ENCODE results near the gene FAM168A.

FAM168A gene

DNA sequence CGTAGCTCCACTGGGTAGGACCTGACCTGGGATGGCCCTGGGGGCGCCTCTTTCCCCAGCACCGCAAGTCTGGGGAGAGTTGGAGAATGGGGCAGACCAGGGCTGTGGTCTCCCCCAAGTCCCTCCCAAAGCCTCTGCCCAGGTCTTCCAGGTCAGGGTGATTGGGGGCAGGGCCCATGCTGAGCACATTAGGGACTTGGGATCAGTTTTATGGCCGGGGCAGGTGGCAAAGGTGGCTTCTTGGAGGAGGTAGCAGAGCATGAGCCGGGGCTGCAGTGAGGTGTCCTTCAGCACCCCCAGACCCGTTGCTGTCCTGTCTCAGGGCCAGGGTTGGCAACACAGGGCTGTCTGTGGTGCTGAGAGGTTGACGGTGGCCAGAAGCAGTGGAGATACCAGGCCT lies 215.7 kb downstream of the FAM168A start:
- DNase-seq, result no peak
- Histone ChIP-seq H3K9me3 (replicated peaks; ENCODE audit: insufficient read depth, low read length) (no peaks in the 10 kb centered on the region), H2AFZ (ENCODE audit: low read length) (no peak overlapping the region), H3K27me3 (replicated peaks; ENCODE audit: insufficient read depth, low read length) (no peaks in the 10 kb centered on the region), H3K27ac (ENCODE audit: low read length) (no peak overlapping the region; the same call in 1 of the 2 replicates), H3K4me2 (ENCODE audit: low read depth, low read length) (0 out of 2 replicates have a peak overlapping the region, but pooled peaks have one; percentile 8), H3K79me2 (ENCODE audit: low read length) (peaks cover 100% of the 10 kb centered on the region), H3K9ac (ENCODE audit: low read length) (no peak overlapping the region), H3K4me3 (ENCODE audit: low read length) (no peak overlapping the region), H3K36me3 (replicated peaks; ENCODE audit: insufficient read depth, low read length) (no peaks in the 10 kb centered on the region), H3K4me1 (ENCODE audit: low read length) (peaks cover 35% of the 10 kb centered on the region), H3K9me2 (replicated peaks; ENCODE audit: insufficient read depth, low read length) (no peaks in the 10 kb centered on the region), H4K20me1 (ENCODE audit: insufficient read depth, low read length) (peaks cover 6% of the 10 kb centered on the region; the same call in 1 of the 2 replicates), H3F3A (ENCODE audit: insufficient read depth, low read length) (no peaks in the 10 kb centered on the region)
- no peak for TF ChIP-seq CTCF (IDR thresholded peaks at IDR 0.05; ENCODE audit: low read length)
- no peak for TF ChIP-seq EZH2 (optimal IDR thresholded peaks at IDR 0.05; ENCODE audit: low read depth, low read length)
- TF ChIP-seq EZH2phosphoT487 (IDR thresholded peaks at IDR 0.05; ENCODE audit: low read length), result no peak

- peaks cover 6% of the 10 kb centered on the region; the same call in 1 of the 2 replicates for H4K20me1 ChIP-seq (ENCODE audit: insufficient read depth, low read length)
- no peak overlapping the region for H3K9ac ChIP-seq (ENCODE audit: low read length)
- no peaks in the 10 kb centered on the region for H3K9me3 ChIP-seq (replicated peaks; ENCODE audit: insufficient read depth, low read length)
- no peak overlapping the region for H3K4me2 ChIP-seq (ENCODE audit: low read depth, low read length)
- no peak overlapping the region for H3K27ac ChIP-seq (ENCODE audit: low read length)
- H3K4me1 ChIP-seq (ENCODE audit: low read length), result peaks cover 35% of the 10 kb centered on the region
- no peaks in the 10 kb centered on the region for H3K9me2 ChIP-seq (replicated peaks; ENCODE audit: insufficient read depth, low read length)
- TF ChIP-seq CTCF (IDR thresholded peaks at IDR 0.05; ENCODE audit: low read length) (no peak), EZH2phosphoT487 (IDR thresholded peaks at IDR 0.05; ENCODE audit: low read length) (no peak), EZH2 (optimal IDR thresholded peaks at IDR 0.05; ENCODE audit: low read depth, low read length) (no peak)
- no peak overlapping the region for H3K4me3 ChIP-seq (ENCODE audit: low read length)
- H3K79me2 ChIP-seq (ENCODE audit: low read length), result peaks cover 100% of the 10 kb centered on the region
- H3K27me3 ChIP-seq (replicated peaks; ENCODE audit: insufficient read depth, low read length), result no peaks in the 10 kb centered on the region
- H2AFZ ChIP-seq (ENCODE audit: low read length), result no peak overlapping the region
- no peak for DNase-seq
- no peaks in the 10 kb centered on the region for H3F3A ChIP-seq (ENCODE audit: insufficient read depth, low read length)
- H3K36me3 ChIP-seq (replicated peaks; ENCODE audit: insufficient read depth, low read length), result no peaks in the 10 kb centered on the region
These were observed 216.3 kb downstream of the FAM168A start for GRCh38 chr11:73381589-73381988.

- H3K36me3 ChIP-seq (replicated peaks; ENCODE audit: insufficient read depth, low read length), result no peaks in the 10 kb centered on the region
- peaks cover 95% of the 10 kb centered on the region for H3K79me2 ChIP-seq (ENCODE audit: low read length)
- peaks cover 35% of the 10 kb centered on the region for H3K4me1 ChIP-seq (ENCODE audit: low read length)
- no peak overlapping the region for H2AFZ ChIP-seq (ENCODE audit: low read length)
- H3K4me3 ChIP-seq (ENCODE audit: low read length), result no peak overlapping the region
- H3K4me2 ChIP-seq (ENCODE audit: low read depth, low read length), result no peak overlapping the region
- H3K27me3 ChIP-seq (replicated peaks; ENCODE audit: insufficient read depth, low read length), result no peaks in the 10 kb centered on the region
- no peaks in the 10 kb centered on the region for H3F3A ChIP-seq (ENCODE audit: insufficient read depth, low read length)
- no peak for TF ChIP-seq EZH2 (optimal IDR thresholded peaks at IDR 0.05; ENCODE audit: low read depth, low read length)
- no peak for TF ChIP-seq EZH2phosphoT487 (IDR thresholded peaks at IDR 0.05; ENCODE audit: low read length)
- no peak for TF ChIP-seq CTCF (IDR thresholded peaks at IDR 0.05; ENCODE audit: low read length)
- no peak for DNase-seq
- peaks cover 6% of the 10 kb centered on the region; the same call in 1 of the 2 replicates for H4K20me1 ChIP-seq (ENCODE audit: insufficient read depth, low read length)
- H3K9me3 ChIP-seq (replicated peaks; ENCODE audit: insufficient read depth, low read length), result no peaks in the 10 kb centered on the region
- H3K9me2 ChIP-seq (replicated peaks; ENCODE audit: insufficient read depth, low read length), result no peaks in the 10 kb centered on the region
- H3K9ac ChIP-seq (ENCODE audit: low read length), result no peak overlapping the region
- H3K27ac ChIP-seq (ENCODE audit: low read length), result no peak overlapping the region
These were observed 217.0 kb downstream of the FAM168A start for GRCh38 chr11:73380897-73381410.
